ENCODE data around the gene RHOF. TPM values are rescaled to one million over a fixed set of nuclear protein-coding genes. Genes with fewer than 3 reads are reported as not detected.

The RHOF gene
- total and polyA plus RNA-seq, 2 of the 13 experiments (the other 11 are each of a cell fraction or from before 2014, with no cell fraction given): 14.6 to 32.2 TPM

GRCh38 chr12:121773011-121773777 is 20.3 kb downstream of the RHOF start (continued):
- TF ChIP-seq BCLAF1 (IDR thresholded peaks at IDR 0.05) (no peak), TEAD2 (CRISPR knock-in tag; IDR thresholded peaks at IDR 0.05) (no peak), TFAP4 (IDR thresholded peaks at IDR 0.05; ENCODE audit: borderline replicate concordance, low read depth) (no peak), TBX2 (CRISPR knock-in tag; IDR thresholded peaks at IDR 0.05; ENCODE audit: borderline replicate concordance) (no peak; the same call in 1 of the 2 replicates), HINFP (CRISPR knock-in tag; IDR thresholded peaks at IDR 0.05; ENCODE audit: low read depth) (no peak), HOXA3 (CRISPR knock-in tag; IDR thresholded peaks at IDR 0.05) (peak; percentile 33; the same call in 1 of the 2 replicates), KLF9 (CRISPR knock-in tag; IDR thresholded peaks at IDR 0.05; ENCODE audit: low read depth) (no peak), PRDM4 (CRISPR knock-in tag; IDR thresholded peaks at IDR 0.05; ENCODE audit: borderline replicate concordance) (no peak), MBNL3 (CRISPR knock-in tag; conservative IDR thresholded peaks at IDR 0.05) (no peak), ZNF337 (CRISPR knock-in tag; IDR thresholded peaks at IDR 0.05; ENCODE audit: borderline replicate concordance, low read depth) (no peak), ZNF446 (CRISPR knock-in tag; IDR thresholded peaks at IDR 0.05) (no peak), NONO (IDR thresholded peaks at IDR 0.05) (no peak), NONO (CRISPR knock-in tag; conservative IDR thresholded peaks at IDR 0.05) (no peak), KDM1A (CRISPR knock-in tag; IDR thresholded peaks at IDR 0.05) (no peak), HMG20B (CRISPR knock-in tag; conservative IDR thresholded peaks at IDR 0.05) (no peak), KAT2B (IDR thresholded peaks at IDR 0.05; ENCODE audit: borderline replicate concordance, low read depth, low read length) (no peak), ZNF326 (CRISPR knock-in tag; IDR thresholded peaks at IDR 0.05; ENCODE audit: borderline replicate concordance) (no peak), BCL6 (CRISPR knock-in tag; IDR thresholded peaks at IDR 0.05) (no peak), GLI4 (CRISPR knock-in tag; IDR thresholded peaks at IDR 0.05; ENCODE audit: borderline replicate concordance) (no peak), HOXA7 (CRISPR knock-in tag; IDR thresholded peaks at IDR 0.05) (no peak), ZNF550 (CRISPR knock-in tag; IDR thresholded peaks at IDR 0.05; ENCODE audit: borderline replicate concordance) (no peak), POLR2AphosphoS2 (IDR thresholded peaks at IDR 0.05; ENCODE audit: low read depth, low read length) (no peak), DPF2 (CRISPR knock-in tag; IDR thresholded peaks at IDR 0.05; ENCODE audit: borderline replicate concordance, low read depth) (no peak), ZNF230 (CRISPR knock-in tag; IDR thresholded peaks at IDR 0.05) (no peak)

Data from HepG2 (cell line).